HL-60 (cell line): ENCODE data around the gene STAMBPL1.

Experiments
- CTCF ChIP-seq: IDR thresholded peaks from one replicate; pipeline ENCODE4 v1.5.1; 2011; ENCODE audit warnings: low read length, control low read depth, inconsistent platforms; ENCODE audit not compliant: insufficient read depth
- GABPA ChIP-seq: IDR thresholded peaks from 2 replicates; pipeline ENCODE4 v1.6.1; 2012; ENCODE audit warnings: low read depth

- TF ChIP-seq CTCF (no peak), GABPA (no peak)
Measured at GRCh38 chr10:88893611-88894010, 13.6 kb downstream of the STAMBPL1 start.
